NCI-H345 (cell line): ENCODE data around the gene ADAM19.

Experiments
- DNase-seq: peaks from one replicate; lab custom pipeline; 2025; lab: John Stamatoyannopoulos, UW

The ADAM19 gene

DNA sequence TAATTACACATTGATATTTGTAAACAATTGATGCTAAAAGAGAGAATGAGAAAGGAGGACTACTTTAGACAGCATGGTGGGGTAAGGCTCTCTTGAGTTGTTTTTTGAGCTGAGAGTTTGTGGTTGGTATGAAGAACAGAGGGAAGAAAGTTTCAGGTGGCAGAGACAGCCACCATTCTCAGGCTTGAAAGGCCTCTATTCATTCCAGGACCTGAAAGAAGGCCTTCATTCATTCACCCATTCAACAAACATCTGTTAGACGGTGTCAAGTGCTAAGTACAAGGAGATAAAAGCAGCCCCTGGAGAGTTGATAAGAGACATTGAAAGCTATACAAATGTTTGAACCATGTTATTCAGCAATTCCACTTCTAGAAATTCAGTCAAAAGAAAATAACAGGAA lies 21.7 kb upstream of the ADAM19 start:
- no peak for DNase-seq

DNA sequence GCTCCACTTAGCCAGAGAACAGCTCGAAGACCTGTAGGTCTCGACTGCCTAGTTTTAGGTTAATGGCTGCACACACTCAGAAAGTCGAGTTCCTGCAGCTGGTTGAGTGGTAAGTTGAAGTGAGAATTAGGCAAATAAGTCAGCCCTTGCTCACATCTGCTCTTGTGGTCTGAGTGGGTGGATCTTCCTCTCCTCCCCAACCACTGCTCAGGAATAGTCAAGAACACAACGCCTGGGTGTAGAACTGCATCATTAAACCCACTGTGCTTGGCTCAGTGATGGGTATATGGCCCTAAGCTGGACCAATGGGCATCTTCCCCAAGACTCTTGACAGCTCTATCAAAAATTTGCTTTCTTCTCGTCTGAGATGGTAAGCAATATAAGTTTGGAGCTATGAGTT lies 20.9 kb upstream of the ADAM19 start:
- no peak for DNase-seq

DNA sequence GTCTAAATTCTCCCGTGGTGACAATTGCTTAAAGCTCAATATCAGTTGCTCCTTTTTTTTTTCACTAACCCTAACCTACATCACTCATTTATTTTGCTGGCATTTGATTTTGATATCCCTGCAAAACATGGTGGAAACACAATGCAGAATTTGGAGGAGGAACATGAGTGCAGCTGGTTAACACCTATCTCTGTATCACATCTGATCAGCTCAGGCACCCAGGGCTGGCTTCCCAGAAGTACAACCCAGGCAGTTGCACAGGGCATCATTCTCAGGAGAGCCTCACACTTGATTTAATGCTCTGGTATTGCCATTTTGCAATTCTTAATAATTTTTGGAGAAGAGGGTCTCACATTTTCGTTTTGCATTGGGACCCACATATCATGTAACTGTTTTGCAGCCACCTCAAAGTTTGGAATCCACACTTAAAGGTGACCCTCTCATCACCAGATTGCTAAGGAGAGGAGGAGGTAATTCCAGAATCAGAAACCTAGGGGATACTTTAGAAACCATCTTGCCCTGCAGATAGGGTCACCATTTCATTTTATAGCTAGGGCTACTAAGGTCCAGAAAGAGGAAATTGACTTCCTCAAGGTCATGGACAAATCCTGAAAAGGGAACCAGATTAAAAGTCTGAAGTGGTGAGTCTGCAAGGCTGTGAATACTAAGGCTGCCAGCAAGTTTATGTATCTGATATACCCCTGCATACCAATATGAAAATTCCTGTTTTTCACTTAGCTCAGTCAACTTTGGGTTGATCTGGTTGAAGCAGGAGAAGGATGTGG lies 19.3 kb upstream of the ADAM19 start:
- no peak for DNase-seq

DNA sequence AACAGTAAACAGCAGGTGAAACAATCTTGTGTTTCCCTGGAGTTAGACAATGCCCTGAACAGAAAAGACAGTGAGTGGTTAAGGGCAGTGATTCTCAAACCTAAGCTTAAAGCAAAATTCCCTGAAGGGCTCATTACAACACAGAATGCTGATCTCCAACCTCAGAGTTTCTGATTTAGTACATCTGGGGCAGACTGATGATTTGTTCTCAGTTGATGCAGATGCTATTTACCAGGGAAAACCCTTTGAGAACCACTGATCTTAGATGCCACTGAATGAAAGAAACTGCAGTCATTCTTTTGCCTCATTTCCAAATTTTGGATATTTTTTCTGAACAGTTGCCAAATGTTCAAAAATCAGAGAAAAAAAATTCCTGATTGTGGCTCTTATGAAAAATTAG lies 18.7 kb upstream of the ADAM19 start:
- DNase-seq, result no peak

DNA sequence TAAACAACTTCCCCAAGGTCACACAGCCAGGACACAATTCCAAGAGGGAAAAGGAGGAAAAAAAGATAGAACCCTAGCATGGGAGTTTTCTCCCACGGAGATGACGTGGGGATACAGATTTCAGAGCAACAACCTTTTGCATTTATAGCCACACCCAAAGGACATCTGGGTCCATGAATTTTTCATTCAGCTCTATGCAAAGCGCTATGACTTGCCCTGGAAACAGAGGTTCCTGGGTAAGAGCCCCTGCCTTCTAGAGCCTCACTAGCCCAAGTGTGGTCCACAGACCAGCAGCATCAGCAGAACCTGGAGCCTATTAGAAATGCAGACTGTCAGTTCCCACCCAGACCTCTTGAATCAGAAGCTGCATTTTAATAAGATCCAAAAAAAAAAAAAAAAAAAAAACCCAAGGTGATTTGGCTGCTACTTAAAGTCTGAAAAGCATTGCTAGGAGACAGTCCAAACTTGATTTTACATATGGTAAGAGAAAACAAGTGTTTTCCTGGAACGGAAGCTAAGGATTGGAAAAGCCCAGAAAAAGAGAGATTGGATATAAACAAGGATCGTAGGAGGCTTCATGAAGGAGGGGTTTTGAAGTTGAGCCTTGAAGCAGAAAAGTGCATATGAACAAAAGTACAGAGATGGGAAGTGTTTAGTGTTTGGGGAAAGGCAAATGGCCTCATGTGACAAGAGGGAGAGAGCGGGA lies 17.6 kb upstream of the ADAM19 start:
- no peak for DNase-seq

- DNase-seq, result no peak
Observed at GRCh38 chr5:157592594-157592993, 17.0 kb upstream of the ADAM19 start.

GRCh38 chr5:157590478-157590877 lies 14.9 kb upstream of the ADAM19 start:
- no peak for DNase-seq

DNA sequence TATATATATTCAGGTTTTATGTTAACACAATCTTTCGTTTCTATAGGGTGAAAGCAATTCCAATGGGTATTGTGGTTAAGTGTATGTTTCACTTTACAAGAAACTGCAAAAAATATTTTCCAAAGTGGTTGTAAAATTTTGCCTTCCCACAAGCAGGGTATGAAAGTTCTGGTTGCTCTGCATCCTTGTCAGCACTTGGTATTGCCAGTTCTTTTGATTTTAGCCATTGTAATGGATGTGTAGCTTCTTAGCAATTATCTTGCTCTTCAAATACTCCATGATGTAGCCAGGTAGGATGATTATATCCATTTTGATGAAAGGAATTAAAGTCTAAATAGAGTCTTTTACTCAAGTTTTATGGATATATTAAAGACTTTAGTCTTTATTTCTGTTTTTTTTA lies 9.1 kb upstream of the ADAM19 start:
- DNase-seq, result no peak

- no peak for DNase-seq
Observed at GRCh38 chr5:157582731-157583620, 7.4 kb upstream of the ADAM19 start.

GRCh38 chr5:157581901-157582300 lies 6.3 kb upstream of the ADAM19 start:
- no peak for DNase-seq

DNA sequence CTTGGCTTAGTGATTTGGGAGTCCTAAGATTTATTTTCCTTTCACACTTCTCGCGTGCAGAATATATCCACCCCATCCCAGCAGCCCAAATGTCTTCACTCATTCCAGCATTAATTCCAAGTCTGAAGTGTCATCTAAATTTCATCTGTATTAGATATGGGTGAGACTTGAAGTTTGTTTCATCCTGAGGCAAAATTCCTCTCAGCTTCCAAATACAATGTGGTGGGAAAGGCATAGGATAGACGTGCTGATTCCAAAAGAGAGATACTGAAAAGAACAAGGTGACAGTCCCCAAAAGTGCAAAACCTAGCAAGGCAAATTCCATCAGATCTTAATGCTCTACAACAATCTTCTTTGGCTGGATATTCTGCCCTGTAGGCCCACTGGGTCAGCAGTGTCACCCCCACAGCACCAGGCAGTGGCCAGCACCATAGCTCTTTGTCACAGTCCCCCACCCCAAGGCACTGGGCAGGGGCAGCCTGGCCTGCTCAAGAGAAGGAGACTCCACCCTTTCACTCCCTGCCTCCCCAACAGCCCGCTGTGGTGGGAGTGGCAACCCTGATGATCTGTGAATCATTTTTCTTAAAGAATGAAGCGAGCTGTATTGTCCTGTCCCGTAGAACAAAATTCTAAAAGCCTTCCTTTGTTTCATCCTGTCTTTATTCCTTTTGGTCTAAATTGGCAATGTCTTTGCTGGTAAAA lies 2.7 kb upstream of the ADAM19 start:
- no peak for DNase-seq

GRCh38 chr5:157576678-157577077 lies 1.1 kb upstream of the ADAM19 start:
- DNase-seq, result no peak

DNA sequence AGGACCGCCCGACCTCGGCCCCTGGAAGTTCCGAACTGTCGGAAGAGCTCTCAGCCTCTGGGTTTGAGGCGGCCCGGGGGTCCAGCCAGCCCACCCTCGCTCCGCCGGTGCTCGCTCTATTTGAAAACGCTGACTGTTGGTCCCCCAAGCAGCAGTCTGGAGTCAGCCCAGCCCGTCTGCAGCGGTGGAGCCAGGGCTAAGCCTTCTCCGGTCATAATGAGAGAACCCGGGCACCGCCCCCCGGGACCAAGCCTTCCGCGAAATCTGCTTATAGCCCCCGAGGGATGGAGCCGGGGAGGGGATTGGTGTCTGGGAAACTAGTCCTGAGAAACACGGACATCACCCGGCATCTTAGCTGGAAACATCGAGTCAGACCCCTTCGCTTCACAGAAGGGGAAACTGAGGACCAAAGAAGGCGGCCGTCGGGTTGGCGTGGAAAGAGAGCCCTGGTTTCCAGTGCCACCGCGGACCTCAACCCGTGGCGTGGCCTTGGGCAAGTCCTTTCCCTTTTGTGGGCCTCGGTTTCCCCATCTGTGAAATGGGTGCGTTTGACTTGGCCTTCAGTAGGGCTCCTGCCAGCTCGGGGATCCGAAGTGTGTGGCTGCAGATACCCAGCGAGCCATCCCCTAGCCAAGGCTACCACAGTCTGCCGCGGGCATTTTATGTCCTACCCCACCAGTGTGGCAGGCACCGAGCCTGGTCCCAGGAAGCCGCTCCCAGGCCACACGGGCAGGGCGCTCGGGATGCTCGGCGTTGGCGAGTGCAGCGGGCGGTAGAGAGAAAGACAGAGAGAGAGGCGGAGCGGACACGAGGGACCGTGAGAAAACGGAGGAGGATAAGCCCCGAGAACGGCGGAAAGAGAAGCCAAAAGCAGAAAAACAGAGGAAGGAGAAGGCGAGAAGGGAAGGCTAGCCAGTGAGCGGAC lies 857 bp downstream of the ADAM19 start:
- DNase-seq, result peak; percentile 32

DNA sequence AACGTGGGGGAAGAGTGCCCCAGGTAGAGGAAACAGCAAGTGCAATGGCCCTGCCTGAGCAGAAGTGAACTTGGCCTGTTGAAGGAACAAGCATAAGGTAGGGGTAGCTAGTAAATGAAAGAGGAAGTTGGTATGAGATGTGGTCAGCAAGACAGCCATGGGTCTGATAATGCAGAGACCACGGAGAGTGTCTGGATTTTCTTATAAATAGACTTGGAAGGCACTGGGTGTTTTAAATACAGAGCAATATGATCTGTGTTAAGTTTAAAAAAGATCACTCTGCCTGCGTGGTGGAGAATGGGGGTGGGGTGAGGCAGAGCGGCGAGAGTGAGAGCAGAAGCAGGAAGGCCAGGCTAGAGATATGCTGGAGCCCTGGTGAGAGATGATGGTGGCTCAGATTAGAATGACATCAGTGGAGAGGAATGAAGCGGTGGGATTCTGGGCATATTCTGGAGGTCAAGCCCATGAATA lies 4.2 kb downstream of the ADAM19 start:
- no peak for DNase-seq

DNA sequence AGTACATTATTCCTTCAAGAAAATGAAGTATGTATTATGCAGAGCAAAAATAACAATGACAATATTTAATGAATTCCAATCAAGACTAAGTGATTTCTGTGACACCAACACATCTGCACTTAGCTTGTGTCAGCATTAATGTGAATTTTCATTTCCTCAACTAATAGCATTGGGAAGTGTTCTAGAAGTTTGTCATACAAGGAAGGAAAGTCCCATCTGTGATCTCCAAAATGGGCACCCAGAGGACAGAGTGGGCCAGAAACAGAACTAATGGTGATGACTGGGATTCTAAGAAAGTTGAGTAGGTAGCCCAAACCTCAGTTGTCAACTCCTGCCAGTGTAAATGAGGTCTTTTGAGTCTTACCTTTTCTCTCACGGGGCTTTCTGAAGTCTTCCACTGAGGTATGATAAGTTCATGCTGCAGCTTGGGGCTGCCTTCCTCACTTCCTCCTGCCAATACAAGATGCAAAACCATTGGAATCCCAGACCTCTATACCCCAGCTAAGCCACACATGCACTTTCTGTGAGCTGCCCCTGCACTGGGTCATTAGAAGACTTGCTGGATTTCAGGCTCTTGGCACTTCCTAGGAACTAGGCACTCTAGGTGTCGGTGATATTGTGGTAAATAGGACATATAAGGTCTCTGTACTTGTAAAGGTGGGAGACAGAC lies 4.9 kb downstream of the ADAM19 start:
- no peak for DNase-seq

DNA sequence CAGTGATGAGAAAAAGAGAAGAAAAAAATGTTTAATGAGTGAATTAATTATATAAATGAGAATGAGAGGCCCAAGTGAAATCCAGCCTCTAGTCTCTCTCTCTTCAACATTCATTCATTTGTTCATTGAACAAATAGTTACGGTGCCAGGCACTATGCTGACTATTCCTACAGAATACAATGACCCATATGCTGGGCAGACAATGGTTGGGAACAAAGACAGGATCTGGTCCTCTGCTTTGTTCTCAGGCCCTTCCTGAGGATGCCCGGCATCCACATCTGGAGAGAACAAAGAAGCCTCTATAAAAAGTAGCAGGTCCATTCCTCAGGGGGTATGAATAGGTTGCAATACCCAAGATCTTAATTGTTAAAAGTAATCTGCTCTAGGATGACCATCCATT lies 6.9 kb downstream of the ADAM19 start:
- DNase-seq, result no peak

DNA sequence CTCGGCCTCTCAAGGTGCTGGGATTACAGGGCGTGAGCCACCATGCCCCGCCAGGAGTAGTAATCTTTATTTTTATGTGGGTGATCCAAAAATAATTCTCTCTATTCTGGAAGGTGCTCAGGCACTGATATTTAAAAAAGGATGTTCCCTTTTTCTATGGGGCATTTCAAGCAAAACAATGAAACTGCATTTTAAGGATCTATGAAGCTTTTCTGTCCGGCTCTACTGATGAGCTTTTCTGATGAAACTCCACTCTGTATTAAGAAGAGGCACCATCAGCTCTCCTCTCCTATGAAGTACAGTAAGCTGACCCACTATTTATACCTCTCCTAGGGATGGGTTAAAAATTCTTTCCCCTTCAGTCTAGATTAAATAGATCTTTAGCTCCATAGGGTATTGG lies 7.4 kb downstream of the ADAM19 start:
- no peak for DNase-seq

- no peak for DNase-seq
Observed at GRCh38 chr5:157566902-157567489, 8.6 kb downstream of the ADAM19 start.

DNA sequence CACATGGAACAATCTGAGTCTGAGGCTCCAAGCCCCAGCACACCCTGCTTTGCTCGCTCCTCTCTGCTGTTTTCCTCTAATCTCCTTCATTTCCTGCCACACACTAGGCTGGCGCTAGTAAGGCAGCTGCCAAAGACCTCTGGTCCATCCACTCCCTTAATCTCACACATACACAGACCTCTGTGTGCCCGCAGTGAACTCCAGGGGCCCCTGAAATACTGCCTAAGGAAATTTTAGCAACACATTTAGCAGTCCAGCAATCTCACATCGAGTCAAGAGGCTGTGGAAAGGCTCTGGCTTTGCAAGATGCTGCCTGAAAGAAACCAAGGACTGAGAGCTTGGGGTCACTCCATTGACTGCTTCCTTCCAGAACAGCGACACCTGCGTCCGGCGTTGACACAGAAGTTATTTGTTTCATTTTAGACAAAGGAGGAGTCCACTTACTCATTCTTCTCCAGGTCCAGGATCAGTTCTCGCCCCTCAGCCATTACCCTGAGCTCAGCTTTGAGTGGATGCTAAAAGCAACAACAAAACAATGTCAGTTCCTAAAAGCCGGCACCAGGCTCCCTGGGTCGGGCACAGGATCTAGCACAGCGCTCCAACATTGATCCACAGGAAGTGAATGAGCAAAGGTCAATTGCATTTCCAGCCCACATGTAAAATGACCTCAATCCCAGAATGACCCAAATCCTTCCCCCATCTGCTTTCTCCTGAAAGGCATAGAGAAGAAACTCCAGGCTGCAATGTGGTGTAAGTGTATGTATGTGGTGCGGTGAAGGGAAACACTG lies 11.5 kb downstream of the ADAM19 start:
- no peak for DNase-seq
